HG03108 (cell line): ENCODE data around the gene TAP2.
"Not testable (repeated sequence)": the region's sequence is repeated elsewhere in the genome, so short reads cannot be mapped to it uniquely, and the experiment has no call there.

Source experiments
- ATAC-seq: cut with Tn5 transposase; IDR thresholded peaks from one replicate; pipeline ENCODE4 v1.9.1; 2021; ENCODE audit warnings: moderate library complexity; ENCODE audit not compliant: unreplicated experiment

The TAP2 gene

GRCh38 chr6:32836873-32837272, 1.7 kb downstream of the TAP2 start:
- ATAC-seq, result no peak

DNA sequence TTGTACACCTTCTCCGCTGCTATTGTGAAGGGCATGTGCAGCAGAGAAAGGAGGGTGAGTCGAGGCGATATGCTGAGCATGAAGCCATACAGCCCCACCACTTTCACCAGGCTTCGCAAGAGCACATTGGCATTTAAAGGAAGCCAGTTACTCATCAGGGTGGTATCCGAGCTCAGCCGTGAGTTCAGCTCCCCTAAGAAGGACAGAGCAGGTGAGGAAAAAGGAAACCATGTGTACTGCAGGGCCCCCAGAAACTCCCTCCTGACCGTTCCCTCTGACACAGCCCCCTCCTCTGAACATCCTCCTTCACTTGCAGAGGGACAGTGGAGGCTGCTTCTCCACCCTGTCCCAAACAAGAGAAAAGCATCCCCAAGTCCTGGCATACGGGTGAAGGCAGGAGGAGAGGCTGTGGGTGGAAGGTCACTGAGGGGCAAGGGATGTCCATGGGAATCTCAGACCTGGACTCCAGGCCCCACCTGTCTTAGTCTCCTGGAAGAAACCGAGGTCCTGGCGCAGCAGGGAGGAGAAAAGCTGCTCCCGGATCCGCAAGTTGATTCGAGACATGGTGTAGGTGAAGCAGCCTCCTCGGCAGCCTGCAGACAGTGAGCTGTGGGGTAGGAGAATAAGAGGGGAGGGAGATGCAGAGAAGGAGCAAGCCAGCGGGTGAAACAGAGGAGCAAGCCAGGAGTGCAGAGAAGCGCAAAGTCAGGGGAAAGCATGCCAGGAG, 3.2 kb downstream of the TAP2 start:
- no peak for ATAC-seq

DNA sequence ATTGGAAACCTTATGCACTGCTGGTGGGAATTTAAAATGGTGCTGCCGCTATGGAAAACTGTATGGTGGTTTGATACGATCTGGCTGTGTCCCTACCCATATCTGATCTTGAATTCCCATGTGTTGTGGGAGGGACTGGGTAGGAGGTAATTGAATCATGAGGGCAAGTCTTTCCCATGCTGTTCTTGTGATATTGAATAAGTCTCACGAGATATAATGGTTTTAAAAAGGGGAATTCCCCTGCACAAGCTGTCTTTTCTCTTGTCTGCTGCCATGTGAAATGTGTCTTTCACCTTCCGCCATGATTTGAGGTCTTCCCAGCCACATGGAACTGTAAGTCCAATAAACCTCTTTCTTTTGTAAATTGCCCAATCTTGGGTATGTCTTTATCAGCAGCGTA, 4.9 kb downstream of the TAP2 start:
- ATAC-seq, result no peak

- no peak for ATAC-seq
These were observed 6.0 kb downstream of the TAP2 start for GRCh38 chr6:32832535-32832934.

DNA sequence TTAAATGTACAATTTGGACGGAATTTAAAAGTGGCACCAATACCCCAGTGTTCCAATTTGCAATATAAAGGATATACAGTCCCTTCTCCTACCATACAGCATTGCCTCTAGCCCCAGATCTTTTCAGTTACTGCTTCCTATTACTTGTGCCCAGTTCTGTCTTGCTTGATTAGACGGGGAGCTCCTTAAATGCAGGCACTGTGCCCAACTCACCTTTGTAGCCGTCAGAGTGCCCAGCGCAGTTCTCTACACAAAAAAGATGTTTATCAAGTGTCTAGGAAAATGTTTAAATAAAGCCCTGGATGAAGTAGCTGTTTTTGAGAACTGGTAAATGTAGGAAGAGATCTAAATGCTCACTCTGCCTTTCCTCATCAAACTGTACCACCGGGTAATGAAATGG, 7.6 kb downstream of the TAP2 start:
- no peak for ATAC-seq

GRCh38 chr6:32830017-32830416, 8.5 kb downstream of the TAP2 start:
- no peak for ATAC-seq

- no peak for ATAC-seq
These were observed 9.0 kb downstream of the TAP2 start for GRCh38 chr6:32829495-32829894.

DNA sequence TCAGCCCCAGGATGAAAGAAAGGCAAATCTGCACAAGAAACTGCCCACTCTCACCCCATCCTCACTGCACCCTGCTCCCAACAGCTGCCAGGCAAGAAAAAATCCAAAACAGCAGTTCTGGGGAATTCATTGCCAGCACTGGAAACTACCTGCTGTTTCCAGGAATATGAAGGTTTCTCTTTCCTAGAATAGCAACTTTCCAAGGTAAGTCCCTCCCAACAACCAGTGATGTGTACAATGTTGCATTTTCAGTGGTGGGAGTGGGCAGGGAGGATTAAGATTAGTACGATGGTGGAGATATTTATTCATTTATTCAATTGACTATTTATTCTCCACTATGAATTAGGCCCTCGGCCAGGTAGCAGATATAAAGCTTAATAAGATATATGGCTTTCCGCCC, 11.5 kb downstream of the TAP2 start:
- ATAC-seq, result no peak

DNA sequence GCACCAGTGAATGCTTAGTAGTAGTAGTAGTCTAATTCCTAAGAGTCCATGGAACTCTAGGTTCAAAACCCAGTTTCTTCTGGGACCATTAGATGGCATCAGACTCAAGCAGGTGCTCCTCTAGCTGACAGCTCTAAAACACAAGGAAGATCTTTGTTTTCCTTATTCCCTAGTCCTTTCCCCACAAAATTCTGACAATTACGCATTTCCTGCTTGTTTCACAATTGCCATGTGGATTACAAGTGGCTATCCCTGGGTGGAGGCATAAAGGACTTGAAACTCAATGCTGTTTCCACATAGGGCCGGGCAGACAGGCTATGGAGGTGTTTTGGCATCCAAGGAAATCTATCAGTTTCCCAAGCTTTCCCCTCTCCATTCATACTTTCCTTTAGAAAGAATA, 12.6 kb downstream of the TAP2 start:
- ATAC-seq, result no peak

DNA sequence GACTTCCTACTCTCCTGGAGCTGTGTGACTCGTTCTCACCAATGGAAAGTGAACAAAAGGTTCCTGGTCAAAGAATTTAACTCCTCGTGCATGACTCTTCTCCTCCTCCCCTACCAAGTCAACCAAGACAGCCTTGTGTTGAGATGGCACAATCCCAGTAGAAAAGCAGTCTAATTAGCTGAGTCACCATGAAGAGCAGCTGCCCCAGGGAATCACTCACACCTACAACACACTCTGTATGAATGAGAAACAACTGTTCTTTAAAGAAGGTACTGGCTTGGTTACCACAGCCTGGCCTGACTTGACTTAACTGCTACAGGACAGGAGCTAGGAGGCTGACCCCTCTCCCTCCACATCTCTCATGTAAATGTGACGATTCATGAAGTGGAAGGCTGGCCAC, 18.8 kb downstream of the TAP2 start:
- no peak for ATAC-seq

GRCh38 chr6:32818867-32819266, 19.7 kb downstream of the TAP2 start:
- ATAC-seq, result no peak

GRCh38 chr6:32816746-32817204, 21.8 kb downstream of the TAP2 start, which contains the start of gene HLA-DOB:
HLA-DOB (minus strand) TSS chr6:32817002; CDS start chr6:32816951, 51 bp downstream.
- ATAC-seq, result peak; percentile 34

DNA sequence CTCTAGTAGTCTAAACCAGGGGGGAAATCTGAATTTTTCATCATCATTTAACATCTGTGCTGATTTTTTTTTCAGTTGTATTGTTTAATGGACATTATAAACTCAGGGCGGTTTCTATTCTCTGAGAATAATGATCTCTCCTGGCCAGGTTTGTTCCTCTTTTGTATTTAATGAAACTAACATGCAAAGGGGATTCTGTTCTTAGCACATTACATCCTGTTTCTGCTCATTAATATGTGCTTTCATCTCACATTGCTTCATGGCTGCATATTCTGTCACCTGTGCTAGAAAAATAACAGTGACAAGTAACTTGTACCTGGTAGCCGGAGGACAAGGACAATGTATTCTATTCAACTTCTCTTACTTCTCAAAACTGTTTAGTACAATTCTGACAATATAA, 22.5 kb downstream of the TAP2 start:
- peak; percentile 46 for ATAC-seq

DNA sequence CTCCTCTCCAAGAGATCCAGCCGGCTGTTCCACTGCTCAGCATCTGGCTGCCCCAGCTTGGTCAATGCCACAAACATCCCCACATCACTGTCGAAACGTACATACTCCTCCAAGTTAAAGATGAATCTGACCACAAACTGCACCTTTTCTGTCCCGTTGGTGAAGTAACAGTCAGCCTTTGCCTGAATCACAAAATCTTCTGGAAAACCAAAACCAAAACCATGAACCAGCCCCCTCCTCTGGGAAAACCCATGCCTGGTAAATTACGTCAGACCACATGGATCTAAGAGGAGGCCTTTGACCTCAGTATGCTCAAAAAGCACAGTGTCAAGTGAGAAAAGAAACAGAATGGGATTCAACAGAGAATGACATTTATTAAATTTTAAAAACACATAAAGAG, 23.4 kb downstream of the TAP2 start:
- no peak for ATAC-seq

DNA sequence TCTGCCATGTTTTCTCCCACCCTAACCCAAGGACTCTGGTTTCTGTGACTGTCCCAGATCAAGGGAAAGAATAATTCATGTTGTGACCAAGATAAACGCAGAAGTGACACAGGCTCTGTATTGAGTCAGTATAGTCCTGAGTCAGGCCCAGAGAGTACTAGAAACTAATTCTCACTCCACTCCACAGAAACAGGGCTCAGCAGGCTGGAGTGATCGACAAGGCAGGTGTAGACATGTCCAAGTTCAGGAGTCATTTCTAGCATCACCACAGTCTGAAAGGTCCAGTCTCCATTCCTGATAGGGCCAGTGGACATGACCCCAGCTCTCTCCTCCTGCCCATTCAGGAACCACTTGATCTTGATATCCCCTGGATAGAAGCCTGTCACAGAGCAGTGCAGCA, 24.4 kb downstream of the TAP2 start:
- ATAC-seq, result no peak

DNA sequence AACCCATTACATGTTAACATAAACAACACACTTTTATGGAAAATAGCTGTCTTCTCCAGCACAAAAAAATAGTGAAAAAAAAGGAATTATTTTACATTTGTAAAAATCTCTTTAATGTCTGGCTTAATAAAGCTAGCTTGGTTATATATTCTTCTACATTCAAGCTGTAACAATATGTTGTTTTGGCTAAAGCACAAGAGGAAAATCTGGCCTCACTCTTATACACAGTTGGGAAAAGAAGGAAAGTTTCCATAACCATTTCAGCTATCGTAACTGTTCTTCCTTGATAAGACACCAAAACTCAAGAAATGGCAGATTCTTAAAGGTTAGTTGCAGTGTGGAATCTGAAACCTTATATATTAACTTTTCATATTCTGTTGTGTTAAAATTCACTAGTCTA, 29.4 kb downstream of the TAP2 start:
- ATAC-seq, result no peak

GRCh38 chr6:32807020-32807580, 31.4 kb downstream of the TAP2 start:
- no peak for ATAC-seq

GRCh38 chr6:32805404-32805803, 33.1 kb downstream of the TAP2 start:
- ATAC-seq, result not testable (repeated sequence)

DNA sequence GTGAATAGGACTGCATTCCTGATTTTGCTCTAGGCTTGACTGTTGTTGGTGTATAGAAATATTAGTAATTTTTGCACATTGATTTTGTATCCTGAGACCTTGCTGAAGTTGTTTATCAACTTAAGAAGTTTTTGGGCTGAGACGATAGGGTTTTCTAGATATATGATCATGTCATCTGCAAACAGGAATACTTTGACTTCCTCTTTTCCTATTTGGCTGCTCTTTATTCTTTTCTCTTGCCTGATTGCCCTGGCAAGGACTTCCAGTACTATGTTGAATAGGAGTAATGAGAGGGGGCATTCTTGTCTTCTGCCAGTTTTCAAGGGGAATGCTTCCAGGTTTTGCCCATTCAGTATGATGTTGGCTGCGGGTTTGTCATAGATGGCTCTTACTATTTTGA, 35.1 kb downstream of the TAP2 start:
- ATAC-seq, result no peak

DNA sequence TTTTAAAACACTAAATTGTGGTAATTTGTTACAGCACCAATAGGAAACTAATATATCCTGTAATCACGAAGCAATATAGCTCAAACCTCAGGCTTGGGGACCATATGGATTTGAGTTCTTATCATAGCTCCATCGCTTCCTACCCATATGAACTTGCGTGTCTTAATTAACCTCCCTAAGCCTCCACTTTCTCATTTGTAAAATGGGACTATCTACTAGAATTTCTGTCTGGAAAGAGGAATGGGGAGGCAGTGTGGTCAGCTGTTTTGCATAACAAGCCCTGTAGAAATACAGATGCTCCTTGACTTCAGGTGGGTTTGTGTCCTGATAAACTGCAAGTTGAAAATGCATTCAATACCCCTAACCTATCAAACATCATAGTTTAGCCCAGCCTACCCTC, 38.8 kb downstream of the TAP2 start:
- no peak for ATAC-seq

DNA sequence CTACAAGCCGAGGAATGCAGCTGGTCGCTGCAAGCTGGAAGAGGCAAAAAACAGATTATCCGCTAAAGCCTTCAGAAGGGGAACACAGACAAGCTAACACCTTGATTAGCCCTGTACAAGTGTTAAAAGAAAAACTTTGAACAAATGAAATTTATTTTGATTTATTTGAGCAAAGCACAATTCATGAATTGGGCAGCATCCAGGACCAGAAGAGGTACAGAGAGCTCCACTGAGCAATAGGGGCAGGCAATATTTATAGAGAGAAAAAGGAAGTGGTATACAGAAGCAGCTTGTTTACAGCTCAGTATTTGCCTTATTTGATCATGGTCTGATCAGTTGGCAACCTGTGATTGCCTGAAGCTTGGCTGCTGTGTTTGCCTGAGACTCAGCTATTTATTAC, 39.4 kb downstream of the TAP2 start:
- ATAC-seq, result no peak

DNA sequence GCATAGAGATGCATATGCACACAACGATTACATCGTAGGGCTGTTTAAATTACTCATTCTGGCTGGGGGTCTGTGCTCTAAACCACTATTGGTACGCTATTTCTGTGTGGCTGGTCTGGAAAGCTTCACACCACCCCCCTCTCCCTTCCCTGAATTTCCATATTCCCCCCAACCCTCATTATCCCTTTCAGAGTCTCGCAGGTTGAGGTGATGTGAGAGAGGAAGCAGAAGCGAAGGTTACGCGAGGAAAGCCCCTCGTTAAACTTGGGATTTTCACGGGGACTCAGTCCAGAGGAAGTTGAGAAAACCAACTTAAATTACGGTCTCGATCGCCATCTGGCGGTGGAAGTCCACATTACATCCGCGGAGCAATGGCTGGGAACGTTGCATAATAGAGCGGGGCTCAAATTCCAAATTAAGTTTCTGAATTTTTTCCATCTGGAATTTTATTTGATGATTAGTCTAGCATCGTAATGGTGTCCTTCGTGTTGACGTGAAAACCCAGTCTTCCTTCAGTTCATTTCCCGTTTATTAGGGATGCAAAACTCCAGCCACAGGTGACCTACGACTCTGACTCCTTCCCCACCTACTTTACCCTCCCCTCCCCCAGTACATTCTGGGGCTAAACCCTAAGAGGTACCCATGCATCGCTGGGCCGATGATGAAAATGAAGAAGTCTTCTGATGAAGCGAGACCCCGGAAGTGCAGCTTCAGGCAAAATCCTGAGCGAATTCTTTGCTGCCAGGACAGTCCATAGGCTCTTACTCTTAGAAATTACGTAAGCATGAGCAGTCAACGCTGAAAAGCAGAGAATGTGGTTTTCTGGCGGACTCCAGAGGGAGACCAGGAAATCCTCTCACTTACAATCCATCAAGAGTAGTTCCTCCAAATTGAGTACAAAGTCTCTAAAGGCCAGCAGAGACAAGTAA, 41.4 kb downstream of the TAP2 start:
- no peak for ATAC-seq
